ENCODE data around the gene DSCAM. TPM values are rescaled to one million over a fixed set of nuclear protein-coding genes. Genes with fewer than 3 reads are reported as not detected.

The DSCAM gene
- total and polyA plus RNA-seq, 2 experiments from 2014 or later: 0.07 TPM; not detected in 1

GRCh38 chr21:40568807-40569206 is 278.2 kb downstream of the DSCAM start:
- Mint-ChIP-seq H3K27me3 (ENCODE audit: insufficient read depth, low read depth, poor library complexity) (peaks cover 2% of the 10 kb centered on the region), H3K36me3 (ENCODE audit: low read depth) (peaks cover 16% of the 10 kb centered on the region), H3K4me1 (0 out of 3 replicates have a peak, but pooled peaks cover 2% of the 10 kb centered on the region), H3K4me3 (no peak overlapping the region), H3K27ac (no peak overlapping the region), H3K9me3 (peaks cover 83% of the 10 kb centered on the region)
- Histone ChIP-seq H2AFZ (no peak overlapping the region), H4K20me1 (replicated peaks; ENCODE audit: insufficient read depth) (no peaks in the 10 kb centered on the region), H3K4me2 (no peak overlapping the region), H3F3A (replicated peaks; ENCODE audit: low read depth) (no peaks in the 10 kb centered on the region), H3K4me3 (no peak overlapping the region), H3K27me3 (ENCODE audit: insufficient read depth) (no peaks in the 10 kb centered on the region), H3K79me2 (replicated peaks; ENCODE audit: insufficient read depth) (no peaks in the 10 kb centered on the region), H3K4me1 (ENCODE audit: insufficient read depth) (no peaks in the 10 kb centered on the region), H3K9me2 (ENCODE audit: insufficient read depth) (no peaks in the 10 kb centered on the region), H3K27ac (ENCODE audit: low read depth) (no peak overlapping the region), H3K36me3 (ENCODE audit: insufficient read depth) (no peaks in the 10 kb centered on the region)
- no peak for ATAC-seq
- DNase-seq (ENCODE audit: low spot score): no peak
- TF ChIP-seq ZNF114 (CRISPR knock-in tag; IDR thresholded peaks at IDR 0.05) (no peak), JUNB (IDR thresholded peaks at IDR 0.05; ENCODE audit: unreplicated experiment) (no peak), NANOG (IDR thresholded peaks at IDR 0.05; ENCODE audit: borderline replicate concordance) (no peak), ZNF331 (CRISPR knock-in tag; IDR thresholded peaks at IDR 0.05; ENCODE audit: low read depth) (no peak), CTCF (conservative IDR thresholded peaks at IDR 0.05; ENCODE audit: low read depth in 2 of 2) (no peak), ETS1 (IDR thresholded peaks at IDR 0.05) (no peak), ZNF462 (CRISPR knock-in tag; IDR thresholded peaks at IDR 0.05) (no peak)

Measured in GM23338 (cell line).